K562 (cell line): Measurements from ENCODE around the gene DHX40. TPM values are rescaled to one million over a fixed set of nuclear protein-coding genes. Genes with fewer than 3 reads are reported as not detected.

Source experiments
- ATAC-seq: fragments of 200-7000 bp; cut with Tn5 transposase; 3 replicates; pipeline ENCODE4 v1.9.1; 2020; ENCODE audit warnings: moderate library complexity
- BruUV-seq: library from RNA; stranded (reverse); fragments of 400-500 nt; replicated peaks from 2 replicates; lab custom pipeline; 2021; lab: Mats Ljungman, UMichigan
- CTCF ChIA-PET: fragments of 300-600 bp; formaldehyde crosslinking; extraction: SDS; loops from one replicate; lab custom pipeline; 2021; ENCODE audit warnings: low intra/inter-chr PET ratio; lab: Yijun Ruan, JAX
- POLR2A ChIA-PET: fragments of 300-600, 350-650 bp; sonication (Branson Sonifier 250); formaldehyde crosslinking; extraction: SDS; loops from one replicate; lab custom pipeline; 2021; ENCODE audit warnings: antibody characterized with exemption, inconsistent platforms; lab: Yijun Ruan, JAX
- DNase-seq, 4 experiments: peaks; one replicate each; pipeline versions ENCODE4 v3.0.0 to v3.0.0-alpha.2; 2011 to 2018; ENCODE audit warnings: low spot score in 3 of 4, mixed read lengths in 3 of 4; ENCODE audit errors: extremely low read depth in 1 of 4
- FAIRE-seq: peaks from 2 replicates; lab custom pipeline; 2011; peaks lifted over from hg19 to GRCh38; lab: Jason Lieb, UNC
- H2AFZ ChIP-seq: 2 replicates; pipeline ENCODE4 v1.6.0; 2011; ENCODE audit warnings: low read depth, low read length, control low read depth, inconsistent platforms
- H3K27ac ChIP-seq: fragments of 200-600 bp; 3 replicates; pipeline ENCODE4 v1.8.0; 2011; ENCODE audit warnings: low read depth, mild to moderate bottlenecking, control low read depth, inconsistent platforms, low read length, moderate library complexity, mixed read lengths; ENCODE audit errors: extremely low read depth
- H3K27me3 ChIP-seq, 2 experiments: fragments of 300-600 bp in 1 of 2; 2 replicates in 1 of 2; 3 replicates in 1 of 2; pipeline versions ENCODE4 v1.6.0 to v1.8.0; 2011; ENCODE audit warnings: inconsistent platforms in 2 of 2, low read length in 2 of 2, mild to moderate bottlenecking in 1 of 2, mixed read lengths in 1 of 2, moderate library complexity in 1 of 2; ENCODE audit not compliant: control insufficient read depth in 2 of 2, insufficient read depth in 2 of 2
- H3K36me3 ChIP-seq: fragments of 300-600 bp; 3 replicates; pipeline ENCODE4 v1.8.0; 2011; ENCODE audit warnings: mild to moderate bottlenecking, low read length, inconsistent platforms; ENCODE audit not compliant: control insufficient read depth, insufficient read depth
- H3K4me1 ChIP-seq, 2 experiments: fragments of 200-600 bp in 1 of 2; replicated peaks in 1 of 2; 2 replicates in 1 of 2; 3 replicates in 1 of 2; pipeline versions ENCODE4 v1.5.1 to v1.8.0; 2011; ENCODE audit warnings: inconsistent platforms in 2 of 2, low read length in 2 of 2, mild to moderate bottlenecking in 1 of 2, mixed read lengths in 1 of 2, moderate library complexity in 1 of 2; ENCODE audit not compliant: control insufficient read depth in 2 of 2, insufficient read depth in 2 of 2
- H3K4me2 ChIP-seq: 2 replicates; pipeline ENCODE4 v1.6.1; 2011; ENCODE audit warnings: low read length, control low read depth, inconsistent platforms, mixed read lengths; ENCODE audit not compliant: insufficient read depth
- H3K4me3 ChIP-seq: fragments of 200-600 bp; sonication (generic), shearing (Covaris generic); 2 replicates; pipeline ENCODE4 v1.5.1; 2016; ENCODE audit warnings: control low read depth, inconsistent platforms
- H3K79me2 ChIP-seq: fragments of 200-600 bp; 3 replicates; pipeline ENCODE4 v1.8.0; 2011; ENCODE audit warnings: low read length, inconsistent platforms; ENCODE audit not compliant: control insufficient read depth, insufficient read depth
- H3K9ac ChIP-seq, 2 experiments: 2 replicates each; pipeline versions ENCODE4 v1.6.0 to v1.6.1; 2011; ENCODE audit warnings: low read depth in 2 of 2, low read length in 2 of 2, control low read depth in 1 of 2, inconsistent platforms in 1 of 2, mild to moderate bottlenecking in 1 of 2, mixed read lengths in 1 of 2; ENCODE audit not compliant: insufficient read depth in 1 of 2
- H3K9me1 ChIP-seq: one replicate; pipeline ENCODE4 v1.6.0; 2011; ENCODE audit warnings: inconsistent platforms, mild to moderate bottlenecking, low read length, moderate library complexity; ENCODE audit not compliant: control insufficient read depth, insufficient read depth
- H3K9me3 ChIP-seq: replicated peaks from 2 replicates; pipeline ENCODE4 v1.5.1; 2011; ENCODE audit warnings: low read depth, low read length, inconsistent platforms; ENCODE audit not compliant: control insufficient read depth, insufficient read depth
- H4K20me1 ChIP-seq: replicated peaks from 2 replicates; pipeline ENCODE4 v1.6.1; 2011; ENCODE audit warnings: low read length, inconsistent platforms, mixed read lengths; ENCODE audit not compliant: control insufficient read depth, insufficient read depth
- CBFA2T2 ChIP-seq: fragments of 450-650 bp; conservative IDR thresholded peaks from 2 replicates; pipeline ENCODE4 v1.6.1; 2017; ENCODE audit warnings: mild to moderate bottlenecking
- CCAR2 ChIP-seq: fragments of 200-400 bp; formaldehyde crosslinking; IDR thresholded peaks from 2 replicates; pipeline ENCODE4 v1.6.1; 2017; ENCODE audit warnings: mild to moderate bottlenecking, low read depth, low read length
- E2F8 ChIP-seq: fragments of 450-650 bp; IDR thresholded peaks from 2 replicates; pipeline ENCODE4 v1.7.1; 2018; ENCODE audit warnings: mild to moderate bottlenecking, low read depth; ENCODE audit not compliant: partially characterized antibody
- ETV6 ChIP-seq, 3 experiments: fragments of 150-350 bp in 1 of 3; sonication (generic) in 1 of 3; formaldehyde crosslinking in 1 of 3; IDR thresholded peaks; 2 replicates each; pipeline versions ENCODE4 v1.6.1 to v1.8.0; 2014 to 2022; ENCODE audit warnings: borderline replicate concordance in 2 of 3, low read depth in 2 of 3, antibody characterized with exemption in 1 of 3, low read length in 1 of 3, mild to moderate bottlenecking in 1 of 3, missing genetic modification reagents in 1 of 3
- FOXK2 ChIP-seq, 2 experiments: fragments of 450-650 bp; IDR thresholded peaks in 1 of 2; conservative IDR thresholded peaks in 1 of 2; 2 replicates each; pipeline ENCODE4 v1.6.1; 2016; ENCODE audit warnings: low read depth in 2 of 2, mild to moderate bottlenecking in 1 of 2
- ILK ChIP-seq: fragments of 450-650 bp; IDR thresholded peaks from 2 replicates; pipeline ENCODE4 v1.6.1; 2016; ENCODE audit warnings: missing genetic modification characterization, low read depth, mild to moderate bottlenecking, missing compliant biosample characterization, moderate library complexity, borderline replicate concordance
- MCM5 ChIP-seq: fragments of 450-650 bp; IDR thresholded peaks from 2 replicates; pipeline ENCODE4 v1.6.1; 2016; ENCODE audit warnings: low read depth
- NCOR1 ChIP-seq: fragments of 450-650 bp; IDR thresholded peaks from 2 replicates; pipeline ENCODE4 v1.6.1; 2016; ENCODE audit warnings: mild to moderate bottlenecking, moderate library complexity
- NFRKB ChIP-seq: fragments of 450-650 bp; IDR thresholded peaks from 2 replicates; pipeline ENCODE4 v1.6.1; 2016; ENCODE audit warnings: low read depth
- OTX1 ChIP-seq: fragments of 450-650 bp; formaldehyde crosslinking; IDR thresholded peaks from 2 replicates; pipeline ENCODE4 v1.4.0; 2022; ENCODE audit warnings: mild to moderate bottlenecking
- TAF9B ChIP-seq: fragments of 450-650 bp; IDR thresholded peaks from 2 replicates; pipeline ENCODE4 v1.6.1; 2018; ENCODE audit warnings: mild to moderate bottlenecking; ENCODE audit not compliant: partially characterized antibody
- YY1 ChIP-seq, 3 experiments: IDR thresholded peaks; 2 replicates each; pipeline ENCODE4 v1.6.1; 2011; ENCODE audit warnings: low read length in 2 of 3, mild to moderate bottlenecking in 2 of 3, moderate library complexity in 2 of 3, borderline replicate concordance in 1 of 3, control low read depth in 1 of 3, low read depth in 1 of 3; ENCODE audit not compliant: insufficient read depth in 3 of 3, insufficient replicate concordance in 2 of 3, control insufficient read depth in 1 of 3, insufficient read length in 1 of 3; ENCODE audit errors: extremely low read depth in 1 of 3
- ZBTB7A ChIP-seq: IDR thresholded peaks from 2 replicates; pipeline ENCODE4 v1.6.1; 2011; ENCODE audit warnings: low read depth, mild to moderate bottlenecking, low read length, moderate library complexity, borderline replicate concordance; ENCODE audit not compliant: control insufficient read depth
- ZNF239 ChIP-seq: fragments of 250-450 bp; sonication (Bioruptor Pico); IDR thresholded peaks from 2 replicates; pipeline ENCODE4 v1.4.0; 2020; ENCODE audit warnings: mild to moderate bottlenecking
- ZNF586 ChIP-seq: fragments of 450-650 bp; formaldehyde crosslinking; conservative IDR thresholded peaks from 2 replicates; pipeline ENCODE4 v1.4.0; 2020; ENCODE audit warnings: mild to moderate bottlenecking, moderate library complexity
- ZNF589 ChIP-seq: fragments of 200-800 bp; sonication (Bioruptor generic); IDR thresholded peaks from 2 replicates; pipeline ENCODE4 v1.6.1; 2016; ENCODE audit warnings: low read depth, missing genetic modification characterization, missing compliant biosample characterization
- ZNF639 ChIP-seq, 2 experiments: fragments of 200-800 bp in 1 of 2; sonication (Bioruptor generic) in 1 of 2; sonication (generic) in 1 of 2; formaldehyde crosslinking in 1 of 2; IDR thresholded peaks in 1 of 2; conservative IDR thresholded peaks in 1 of 2; 2 replicates each; pipeline versions ENCODE4 v1.5.0 to v1.6.1; 2016 to 2020; ENCODE audit warnings: missing compliant biosample characterization in 1 of 2, missing genetic modification characterization in 1 of 2, missing genetic modification reagents in 1 of 2
- WGBS: fragments of 100-300 bp; shearing (Covaris generic); methylation state at CpG from one replicate; pipeline ENCODE4 v1.1.6; 2016; ENCODE audit warnings: low coverage, mixed read lengths; ENCODE audit not compliant: insufficient coverage; ENCODE audit errors: missing lambda C conversion rate; 5-methylcytosine and 5-hydroxymethylcytosine counted together
- in situ Hi-C: fragments of 300-500 bp; cut with MboI; formaldehyde crosslinking; loops from 4 replicates; pipeline ENCODE4 v1.15.0; 2018; ENCODE audit warnings: inconsistent platforms, mixed read lengths
- intact Hi-C: fragments of 100-400 bp; cut with micrococcal nuclease; formaldehyde crosslinking; loops from 2 replicates; pipeline ENCODE4 v1.14.2; 2022
- polyA plus RNA-seq, 8 experiments: library from polyadenylated mRNA; depleted of rRNA in 4 of 8; stranded (reverse) in 5 of 8; unstranded in 3 of 8; fragments of >200 nt; fragmentation: Nextera tagmentation in 2 of 8; fragmentation: Illumina TruSeq in 1 of 8; extraction: Ambion mirVana in 2 of 8; extraction: Trizol in 1 of 8; gene quantifications; 2 replicates each; pipeline versions ENCODE4 v1.2.1 to v1.2.3, GENCODE V29; 2011 to 2014; ENCODE audit warnings: inconsistent platforms in 1 of 8, missing spikeins in 1 of 8
- total RNA-seq, 7 experiments: library from RNA; depleted of rRNA in 6 of 7; stranded (reverse); fragments of >200 nt in 6 of 7; fragmentation: Illumina TruSeq in 2 of 7; extraction: Trizol in 2 of 7; gene quantifications; 2 replicates each; pipeline versions ENCODE4 v1.2.1 to v1.2.3, GENCODE V29; 2011 to 2021; ENCODE audit warnings: low replicate concordance in 1 of 7

Gene DHX40
- total and polyA plus RNA-seq, 9 of the 15 experiments (the other 6 are each of a cell fraction or from before 2014, with no cell fraction given): 7.2 to 38.6 (median 18.7) TPM

- ChIA-PET POLR2A (no interaction called here), CTCF (no interaction called here)
- H3K9me1 ChIP-seq: no peaks in the 10 kb centered on the region
- FAIRE-seq: no peak
- no peaks in the 10 kb centered on the region for H3K36me3 ChIP-seq
- in situ Hi-C loops: no loop called here
- H3K9me3 ChIP-seq: no peaks in the 10 kb centered on the region
- H3K4me2 ChIP-seq: no peak overlapping the region
- intact Hi-C loops: no loop called here
- 83% methylated on average over 1 of the region's 1 CpG for WGBS
- peaks cover 0 to 3% of the 10 kb centered on the region in 2 experiments; a peak in 1 of 5 replicates for H3K27me3 ChIP-seq
- H3K79me2 ChIP-seq: no peaks in the 10 kb centered on the region
- no peak overlapping the region for H3K9ac ChIP-seq
- no peak for DNase-seq
- no peak overlapping the region for H3K4me3 ChIP-seq
- H4K20me1 ChIP-seq: no peaks in the 10 kb centered on the region
- BruUV-seq: no TSS peak
- TF ChIP-seq NCOR1: no peak
- no peak for TF ChIP-seq YY1 (IDR thresholded peaks at IDR 0.05; ENCODE audit: borderline replicate concordance in 1 of 3, control insufficient read depth in 1 of 3, extremely low read depth in 1 of 3, insufficient read depth in 3 of 3, insufficient read length in 1 of 3, insufficient replicate concordance in 2 of 3, low read depth in 1 of 3, low read length in 2 of 3)
- TF ChIP-seq ZNF586 (CRISPR knock-in tag): no peak
- TF ChIP-seq MCM5: no peak
- TF ChIP-seq NFRKB: no peak
- no peak for TF ChIP-seq ZBTB7A
- TF ChIP-seq ZNF239 (CRISPR knock-in tag): no peak
- no peak for TF ChIP-seq CBFA2T2
- no peak for TF ChIP-seq ETV6 (IDR thresholded peaks at IDR 0.05; ENCODE audit: borderline replicate concordance in 1 of 2, low read depth in 2 of 2, low read length in 1 of 2)
- TF ChIP-seq ETV6 (CRISPR knock-in tag; IDR thresholded peaks at IDR 0.05; ENCODE audit: borderline replicate concordance): no peak
- no peak for TF ChIP-seq OTX1 (CRISPR knock-in tag)
- no peak for TF ChIP-seq FOXK2 (conservative IDR thresholded peaks at IDR 0.05 in 1 of 2, IDR thresholded peaks at IDR 0.05 in 1 of 2; ENCODE audit: low read depth in 2 of 2)
- TF ChIP-seq E2F8: no peak
- TF ChIP-seq TAF9B: no peak
- TF ChIP-seq ZNF589 (CRISPR knock-in tag): no peak
- no peak for TF ChIP-seq ILK (tag)
- TF ChIP-seq CCAR2: no peak
- TF ChIP-seq ZNF639 (CRISPR knock-in tag; conservative IDR thresholded peaks at IDR 0.05 in 1 of 2, IDR thresholded peaks at IDR 0.05 in 1 of 2): no peak
- no peak overlapping the region for H2AFZ ChIP-seq
- H3K4me1 ChIP-seq: no peaks in the 10 kb centered on the region; a peak in 1 of 5 replicates
- no peak overlapping the region for H3K27ac ChIP-seq
- ATAC-seq: no peak
Measured at GRCh38 chr17:59530531-59530930, 34.9 kb upstream of the DHX40 start.
